KMS-11 (cell line): ENCODE measurements around the gene VAV1.

Experiments used
- H2AFZ ChIP-seq: fragments of 200-600 bp; sonication (generic); 2 replicates; pipeline ENCODE4 v1.6.1; 2016; ENCODE audit warnings: antibody characterized with exemption, mixed run types, low read depth
- H3K27ac ChIP-seq: fragments of 200-600 bp; sonication (generic); 2 replicates; pipeline ENCODE4 v1.6.1; 2016; ENCODE audit warnings: mild to moderate bottlenecking, mixed run types
- H3K27me3 ChIP-seq: fragments of 200-600 bp; sonication (generic); 2 replicates; pipeline ENCODE4 v1.6.1; 2017; ENCODE audit warnings: mild to moderate bottlenecking, low read depth, mixed run types, moderate library complexity; ENCODE audit not compliant: insufficient read depth
- H3K36me3 ChIP-seq: fragments of 200-600 bp; sonication (generic); 2 replicates; pipeline ENCODE4 v1.6.1; 2017; ENCODE audit warnings: mild to moderate bottlenecking, mixed run types; ENCODE audit not compliant: insufficient read depth
- H3K4me1 ChIP-seq: fragments of 200-600 bp; sonication (generic); 2 replicates; pipeline ENCODE4 v1.6.1; 2016; ENCODE audit warnings: mild to moderate bottlenecking, low read depth, mixed run types; ENCODE audit not compliant: poor library complexity, severe bottlenecking
- H3K4me2 ChIP-seq: fragments of 200-600 bp; sonication (generic); 2 replicates; pipeline ENCODE4 v1.7.0; 2016; ENCODE audit warnings: mild to moderate bottlenecking, mixed run types
- H3K4me3 ChIP-seq: fragments of 200-600 bp; sonication (generic); IDR thresholded peaks from 2 replicates; pipeline ENCODE4 v1.6.1; 2017; ENCODE audit warnings: low read depth, low read length, mixed read lengths; ENCODE audit not compliant: insufficient read depth
- H3K79me2 ChIP-seq: fragments of 200-600 bp; sonication (generic); 2 replicates; pipeline ENCODE4 v1.6.1; 2016; ENCODE audit warnings: low read depth, mixed run types; ENCODE audit not compliant: insufficient read depth
- H3K9ac ChIP-seq: fragments of 200-600 bp; sonication (generic); 2 replicates; pipeline ENCODE4 v1.6.1; 2016; ENCODE audit warnings: mild to moderate bottlenecking, mixed run types
- H4K20me1 ChIP-seq: fragments of 200-600 bp; sonication (generic); 2 replicates; pipeline ENCODE4 v1.6.1; 2016; ENCODE audit warnings: mild to moderate bottlenecking, mixed run types; ENCODE audit not compliant: insufficient read depth
- CTCF ChIP-seq: fragments of 200-600 bp; sonication (generic); conservative IDR thresholded peaks from 2 replicates; pipeline ENCODE4 v1.6.1; 2017; ENCODE audit warnings: low read depth, mild to moderate bottlenecking, antibody characterized with exemption, low read length, moderate library complexity, mixed read lengths

Gene VAV1

GRCh38 chr19:6808494-6808893 is 36.0 kb downstream of the VAV1 start:
- Histone ChIP-seq H3K27ac (no peak overlapping the region), H3K4me3 (no peak overlapping the region), H3K4me1 (peaks cover 9% of the 10 kb centered on the region), H3K4me2 (no peak overlapping the region), H3K9ac (no peak overlapping the region), H4K20me1 (no peaks in the 10 kb centered on the region), H3K79me2 (peaks cover 16% of the 10 kb centered on the region; the same call in 1 of the 2 replicates), H3K27me3 (no peaks in the 10 kb centered on the region), H2AFZ (no peak overlapping the region), H3K36me3 (no peaks in the 10 kb centered on the region)
- TF ChIP-seq CTCF: no peak

GRCh38 chr19:6809262-6809661 is 36.8 kb downstream of the VAV1 start:
- no peak overlapping the region for H3K9ac ChIP-seq
- peaks cover 2% of the 10 kb centered on the region for H3K4me1 ChIP-seq
- peaks cover 10% of the 10 kb centered on the region; the same call in 1 of the 2 replicates for H3K79me2 ChIP-seq
- no peaks in the 10 kb centered on the region for H4K20me1 ChIP-seq
- H2AFZ ChIP-seq: no peak overlapping the region
- H3K36me3 ChIP-seq: no peaks in the 10 kb centered on the region
- H3K4me2 ChIP-seq: no peak overlapping the region
- no peak overlapping the region for H3K27ac ChIP-seq
- no peaks in the 10 kb centered on the region for H3K27me3 ChIP-seq
- no peak for TF ChIP-seq CTCF
- no peak overlapping the region for H3K4me3 ChIP-seq

- Histone ChIP-seq H4K20me1 (no peaks in the 10 kb centered on the region), H3K4me1 (no peaks in the 10 kb centered on the region), H3K79me2 (0 out of 2 replicates have a peak, but pooled peaks cover 3% of the 10 kb centered on the region), H3K4me3 (no peak overlapping the region), H3K27ac (no peak overlapping the region), H2AFZ (no peak overlapping the region), H3K36me3 (no peaks in the 10 kb centered on the region), H3K4me2 (no peak overlapping the region), H3K27me3 (no peaks in the 10 kb centered on the region), H3K9ac (no peak overlapping the region)
- TF ChIP-seq CTCF: no peak
Observed at GRCh38 chr19:6811378-6811777, 38.9 kb downstream of the VAV1 start.

GRCh38 chr19:6811906-6812305 is 39.4 kb downstream of the VAV1 start:
- Histone ChIP-seq H3K4me2 (no peak overlapping the region), H3K27ac (no peak overlapping the region), H3K36me3 (no peaks in the 10 kb centered on the region), H3K27me3 (no peaks in the 10 kb centered on the region), H3K4me3 (no peak overlapping the region), H3K4me1 (no peaks in the 10 kb centered on the region), H4K20me1 (no peaks in the 10 kb centered on the region), H3K79me2 (no peaks in the 10 kb centered on the region), H2AFZ (no peak overlapping the region), H3K9ac (no peak overlapping the region)
- TF ChIP-seq CTCF: no peak
